GM18868 (cell line): ENCODE measurements around the gene PRR16.

ENCODE experiments used
- ATAC-seq: cut with Tn5 transposase; IDR thresholded peaks from one replicate; pipeline ENCODE4 v1.9.1; 2021; ENCODE audit warnings: mild to moderate bottlenecking, moderate library complexity; ENCODE audit not compliant: unreplicated experiment

Gene PRR16

GRCh38 chr5:120706877-120707276, 242.8 kb downstream of the PRR16 start:
- no peak for ATAC-seq

GRCh38 chr5:120717381-120717780, 253.3 kb downstream of the PRR16 start:
- ATAC-seq = no peak

- no peak for ATAC-seq
Observed at GRCh38 chr5:120730214-120730613, 266.1 kb downstream of the PRR16 start.

GRCh38 chr5:120734033-120734432, 269.9 kb downstream of the PRR16 start:
- ATAC-seq = no peak

- ATAC-seq = no peak
Observed at GRCh38 chr5:120735076-120735475, 271.0 kb downstream of the PRR16 start.
